AG10803 (cell line): ENCODE data around the gene BAIAP2.

Source experiments
- DNase-seq: peaks from one replicate; pipeline ENCODE4 v3.0.0; 2010; ENCODE audit warnings: low read depth
- H3K4me3 ChIP-seq: 2 replicates; pipeline ENCODE4 v1.5.1; 2011; ENCODE audit warnings: mild to moderate bottlenecking, low read length, control low read depth
- CTCF ChIP-seq: conservative IDR thresholded peaks from 2 replicates; pipeline ENCODE4 v1.5.1; 2011; ENCODE audit warnings: mild to moderate bottlenecking, low read length, control low read depth, inconsistent platforms

BAIAP2 gene

GRCh38 chr17:81040791-81041337 lies 5.9 kb downstream of the BAIAP2 start:
- peak; percentile 52 for TF ChIP-seq CTCF
- no peak overlapping the region for H3K4me3 ChIP-seq
- no peak for DNase-seq

GRCh38 chr17:81042606-81043005 lies 7.7 kb downstream of the BAIAP2 start:
- H3K4me3 ChIP-seq, result no peak overlapping the region
- no peak for TF ChIP-seq CTCF
- DNase-seq, result no peak

- no peak for DNase-seq
These were observed 8.4 kb downstream of the BAIAP2 start for GRCh38 chr17:81043319-81043724.

DNA sequence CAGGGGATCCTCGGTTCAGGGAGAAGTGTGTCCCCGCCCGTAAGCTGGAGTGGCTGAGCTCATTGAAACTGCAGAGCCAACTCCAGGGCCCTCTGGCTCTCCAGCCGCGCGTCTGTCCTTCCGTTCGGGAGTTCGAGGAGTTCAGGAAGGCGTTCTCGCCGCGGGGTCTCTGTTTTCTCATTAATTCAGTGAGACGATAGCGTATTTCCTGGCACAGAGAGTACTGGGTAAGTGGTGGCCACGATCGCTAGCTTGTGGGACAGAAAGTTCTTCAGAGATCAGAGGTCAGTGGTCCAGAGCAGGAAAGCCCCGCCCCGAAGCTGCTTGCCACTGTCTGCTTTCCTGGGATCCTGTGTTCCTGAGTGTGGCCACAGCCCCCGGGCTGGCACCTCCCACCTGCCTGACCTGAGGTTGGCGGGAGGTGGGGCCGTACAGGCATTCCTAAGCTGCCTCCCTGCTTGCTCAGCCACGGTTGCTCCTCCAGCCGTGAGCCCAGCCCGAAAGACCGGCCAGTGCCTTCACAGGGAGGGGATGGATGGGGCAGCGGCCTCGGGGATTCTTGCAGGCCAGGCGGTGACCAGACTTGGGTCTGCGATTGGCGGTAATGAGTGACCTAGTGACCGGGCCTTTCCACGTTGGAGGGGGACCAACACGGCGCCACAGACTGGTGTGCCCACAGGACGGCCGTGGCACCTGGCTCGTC lies 8.9 kb downstream of the BAIAP2 start:
- no peak for TF ChIP-seq CTCF
- no peak overlapping the region for H3K4me3 ChIP-seq
- DNase-seq, result peak; percentile 23

More at GRCh38 chr17:81043319-81043724, 8.4 kb downstream of the BAIAP2 start:
- no peak for TF ChIP-seq CTCF
- H3K4me3 ChIP-seq, result no peak overlapping the region

- DNase-seq, result no peak
- no peak overlapping the region for H3K4me3 ChIP-seq
- no peak for TF ChIP-seq CTCF
These were observed 9.4 kb downstream of the BAIAP2 start for GRCh38 chr17:81044428-81044763.

GRCh38 chr17:81044764-81045589 lies 10.0 kb downstream of the BAIAP2 start:
- TF ChIP-seq CTCF, result no peak
- peak; percentile 72 for DNase-seq
- H3K4me3 ChIP-seq, result no peak overlapping the region
